Head of caudate nucleus (tissue), 42 donors: Measurements from ENCODE around the gene TEKT5.

ENCODE experiments used
- DNase-seq, 42 donors: peaks; one replicate each; pipeline versions ENCODE4 v3.0.0 to v3.0.0-alpha.2; 2020 to 2021; ENCODE audit warnings: mixed read lengths in 7 of 42
- intact Hi-C: fragments of 100-400 bp; cut with DNase I; formaldehyde crosslinking; loops from one replicate; pipeline ENCODE4 v1.15.0; 2022

TEKT5 gene

GRCh38 chr16:10600782-10601443 lies 93.8 kb downstream of the TEKT5 start:
- no peak for DNase-seq
- intact Hi-C loops, result no loop called here

GRCh38 chr16:10599626-10600025 lies 95.1 kb downstream of the TEKT5 start:
- intact Hi-C loops, result no loop called here

GRCh38 chr16:10598157-10598556 lies 96.6 kb downstream of the TEKT5 start:
- intact Hi-C loops, result no loop called here
- no peak for DNase-seq

More at GRCh38 chr16:10599626-10600025, 95.1 kb downstream of the TEKT5 start:
- DNase-seq, result no peak

- intact Hi-C loops, result no loop called here
- DNase-seq, result no peak
These were observed 97.5 kb downstream of the TEKT5 start for GRCh38 chr16:10597187-10597601.

- no peak for DNase-seq
- intact Hi-C loops, result no loop called here
These were observed 100.3 kb downstream of the TEKT5 start for GRCh38 chr16:10594312-10594950.

- intact Hi-C loops, result no loop called here
- no peak for DNase-seq
These were observed 102.1 kb downstream of the TEKT5 start for GRCh38 chr16:10592611-10593010.

- no peak for DNase-seq
- intact Hi-C loops, result no loop called here
These were observed 104.4 kb downstream of the TEKT5 start for GRCh38 chr16:10590342-10590741.

- no peak for DNase-seq
- intact Hi-C loops, result no loop called here
These were observed 105.6 kb downstream of the TEKT5 start for GRCh38 chr16:10589109-10589508.

GRCh38 chr16:10587622-10588021 lies 107.1 kb downstream of the TEKT5 start:
- intact Hi-C loops, result no loop called here
- no peak for DNase-seq

GRCh38 chr16:10584981-10585438 lies 109.7 kb downstream of the TEKT5 start:
- intact Hi-C loops, result no loop called here

GRCh38 chr16:10583269-10583668 lies 111.5 kb downstream of the TEKT5 start:
- intact Hi-C loops, result no loop called here
- no peak for DNase-seq

More at GRCh38 chr16:10584981-10585438, 109.7 kb downstream of the TEKT5 start:
- no peak for DNase-seq

GRCh38 chr16:10581507-10581906 lies 113.2 kb downstream of the TEKT5 start:
- DNase-seq, result no peak
- intact Hi-C loops, result no loop called here

- intact Hi-C loops, result no loop called here
These were observed 113.9 kb downstream of the TEKT5 start for GRCh38 chr16:10580883-10581247.

GRCh38 chr16:10579965-10580882 lies 114.5 kb downstream of the TEKT5 start, which contains the start of gene EMP2:
Gene EMP2, minus strand, starts transcription at chr16:10580598. Its CDS starts 32,981 bp downstream, at chr16:10547617.
- intact Hi-C loops, result no loop called here
- peak in 38 of 42 donors; percentile 6 to 63 (median 37) for DNase-seq

More at GRCh38 chr16:10580883-10581247, 113.9 kb downstream of the TEKT5 start:
- DNase-seq, result no peak

GRCh38 chr16:10579575-10579964 lies 115.2 kb downstream of the TEKT5 start:
- intact Hi-C loops, result no loop called here
- no peak for DNase-seq

GRCh38 chr16:10578474-10579316 lies 116.0 kb downstream of the TEKT5 start:
- DNase-seq, result no peak
- intact Hi-C loops, result no loop called here
